ENCODE measurements around the gene HMGCS1. TPM values are rescaled to one million over a fixed set of nuclear protein-coding genes. Genes with fewer than 3 reads are reported as not detected.
"Not testable (repeated sequence)": the region's sequence is repeated elsewhere in the genome, so short reads cannot be mapped to it uniquely, and the experiment has no call there.

Gene HMGCS1
- total RNA-seq, 1 donor from 2014 or later, result 49.1 TPM

GRCh38 chr5:43348207-43348606, 35.0 kb upstream of the HMGCS1 start:
- no peak overlapping the region for H3K4me3 Mint-ChIP-seq (ENCODE audit: unreplicated experiment)
- H3K27ac Mint-ChIP-seq (ENCODE audit: unreplicated experiment), result no peak overlapping the region
- no peaks in the 10 kb centered on the region for H3K9me3 Mint-ChIP-seq (ENCODE audit: unreplicated experiment)
- peaks cover 18% of the 10 kb centered on the region for H3K27me3 Mint-ChIP-seq (ENCODE audit: unreplicated experiment)
- H3K36me3 Mint-ChIP-seq (ENCODE audit: unreplicated experiment), result no peaks in the 10 kb centered on the region
- no peaks in the 10 kb centered on the region for H3K4me1 Mint-ChIP-seq (ENCODE audit: unreplicated experiment)
- no peak for TF ChIP-seq CTCF (IDR thresholded peaks at IDR 0.05)
- DNase-seq (ENCODE audit: extremely low spot score, unreplicated experiment), result no peak

GRCh38 chr5:43338862-43339261, 25.6 kb upstream of the HMGCS1 start:
- Mint-ChIP-seq H3K36me3 (ENCODE audit: unreplicated experiment) (no peaks in the 10 kb centered on the region), H3K4me1 (ENCODE audit: unreplicated experiment) (no peaks in the 10 kb centered on the region), H3K27ac (ENCODE audit: unreplicated experiment) (no peak overlapping the region), H3K4me3 (ENCODE audit: unreplicated experiment) (no peak overlapping the region), H3K9me3 (ENCODE audit: unreplicated experiment) (peaks cover 12% of the 10 kb centered on the region), H3K27me3 (ENCODE audit: unreplicated experiment) (peaks cover 9% of the 10 kb centered on the region)
- no peak for DNase-seq (ENCODE audit: extremely low spot score, unreplicated experiment)
- TF ChIP-seq CTCF (IDR thresholded peaks at IDR 0.05), result no peak

- Mint-ChIP-seq H3K4me1 (ENCODE audit: unreplicated experiment) (no peaks in the 10 kb centered on the region), H3K36me3 (ENCODE audit: unreplicated experiment) (no peaks in the 10 kb centered on the region), H3K9me3 (ENCODE audit: unreplicated experiment) (peaks cover 12% of the 10 kb centered on the region), H3K4me3 (ENCODE audit: unreplicated experiment) (no peak overlapping the region), H3K27me3 (ENCODE audit: unreplicated experiment) (peaks cover 11% of the 10 kb centered on the region), H3K27ac (ENCODE audit: unreplicated experiment) (no peak overlapping the region)
- no peak for DNase-seq (ENCODE audit: extremely low spot score, unreplicated experiment)
- TF ChIP-seq CTCF (IDR thresholded peaks at IDR 0.05), result no peak
Observed at GRCh38 chr5:43336159-43336558, 22.9 kb upstream of the HMGCS1 start.

- H3K36me3 Mint-ChIP-seq (ENCODE audit: unreplicated experiment), result no peaks in the 10 kb centered on the region
- DNase-seq (ENCODE audit: extremely low spot score, unreplicated experiment), result no peak
- no peak overlapping the region for H3K27ac Mint-ChIP-seq (ENCODE audit: unreplicated experiment)
- no peaks in the 10 kb centered on the region for H3K4me1 Mint-ChIP-seq (ENCODE audit: unreplicated experiment)
- peaks cover 11% of the 10 kb centered on the region for H3K27me3 Mint-ChIP-seq (ENCODE audit: unreplicated experiment)
- no peak overlapping the region for H3K4me3 Mint-ChIP-seq (ENCODE audit: unreplicated experiment)
- peaks cover 12% of the 10 kb centered on the region for H3K9me3 Mint-ChIP-seq (ENCODE audit: unreplicated experiment)
- no peak for TF ChIP-seq CTCF (IDR thresholded peaks at IDR 0.05)
Observed at GRCh38 chr5:43335681-43336080, 22.5 kb upstream of the HMGCS1 start.

GRCh38 chr5:43332401-43332800, 19.2 kb upstream of the HMGCS1 start:
- TF ChIP-seq CTCF (IDR thresholded peaks at IDR 0.05), result no peak
- no peak overlapping the region for H3K27ac Mint-ChIP-seq (ENCODE audit: unreplicated experiment)
- H3K27me3 Mint-ChIP-seq (ENCODE audit: unreplicated experiment), result peaks cover 7% of the 10 kb centered on the region
- no peak overlapping the region for H3K4me3 Mint-ChIP-seq (ENCODE audit: unreplicated experiment)
- no peaks in the 10 kb centered on the region for H3K4me1 Mint-ChIP-seq (ENCODE audit: unreplicated experiment)
- no peaks in the 10 kb centered on the region for H3K36me3 Mint-ChIP-seq (ENCODE audit: unreplicated experiment)
- no peak for DNase-seq (ENCODE audit: extremely low spot score, unreplicated experiment)
- H3K9me3 Mint-ChIP-seq (ENCODE audit: unreplicated experiment), result peaks cover 8% of the 10 kb centered on the region

- H3K4me1 Mint-ChIP-seq (ENCODE audit: unreplicated experiment); H3K36me3 Mint-ChIP-seq (ENCODE audit: unreplicated experiment); H3K4me3 Mint-ChIP-seq (ENCODE audit: unreplicated experiment); H3K27ac Mint-ChIP-seq (ENCODE audit: unreplicated experiment); DNase-seq (ENCODE audit: extremely low spot score, unreplicated experiment); H3K9me3 Mint-ChIP-seq (ENCODE audit: unreplicated experiment): not testable (repeated sequence)
- peaks cover 19% of the 10 kb centered on the region for H3K27me3 Mint-ChIP-seq (ENCODE audit: unreplicated experiment)
Observed at GRCh38 chr5:43325624-43326023, 12.4 kb upstream of the HMGCS1 start.

GRCh38 chr5:43323488-43323887, 10.3 kb upstream of the HMGCS1 start:
- peaks cover 19% of the 10 kb centered on the region for H3K27me3 Mint-ChIP-seq (ENCODE audit: unreplicated experiment)
- H3K4me3 Mint-ChIP-seq (ENCODE audit: unreplicated experiment); H3K4me1 Mint-ChIP-seq (ENCODE audit: unreplicated experiment); DNase-seq (ENCODE audit: extremely low spot score, unreplicated experiment); H3K36me3 Mint-ChIP-seq (ENCODE audit: unreplicated experiment); H3K9me3 Mint-ChIP-seq (ENCODE audit: unreplicated experiment); H3K27ac Mint-ChIP-seq (ENCODE audit: unreplicated experiment): not testable (repeated sequence)
